K562 (cell line): Measurements from ENCODE around the gene TUBD1. TPM values are rescaled to one million over a fixed set of nuclear protein-coding genes. Genes with fewer than 3 reads are reported as not detected.

ENCODE experiments used
- BRD4 ChIP-seq: fragments of 200-600 bp; sonication (generic); IDR thresholded peaks from 2 replicates; pipeline ENCODE4 v1.6.1; 2017; ENCODE audit warnings: inconsistent platforms
- GTF2E2 ChIP-seq: fragments of 200-800 bp; sonication (Bioruptor generic); IDR thresholded peaks from 2 replicates; pipeline ENCODE4 v1.6.1; 2016; ENCODE audit warnings: missing genetic modification characterization, missing compliant biosample characterization
- MECOM ChIP-seq: fragments of 250-450 bp; sonication (Bioruptor Pico); IDR thresholded peaks from 2 replicates; pipeline ENCODE4 v1.8.0; 2022; ENCODE audit warnings: inconsistent platforms
- SMC3 ChIP-seq: conservative IDR thresholded peaks from 2 replicates; pipeline ENCODE4 v1.6.1; 2011; ENCODE audit warnings: low read depth, low read length, improper control_type of control experiment; ENCODE audit not compliant: insufficient read depth
- ZNF197 ChIP-seq: fragments of 200-800 bp; sonication (Bioruptor generic); IDR thresholded peaks from 2 replicates; pipeline ENCODE4 v1.6.1; 2016; ENCODE audit warnings: low read depth, missing genetic modification characterization, missing compliant biosample characterization
- ZNF318 ChIP-seq, 2 experiments: fragments of 450-650 bp; IDR thresholded peaks; 2 replicates each; pipeline ENCODE4 v1.6.1; 2016; ENCODE audit warnings: mild to moderate bottlenecking in 2 of 2, borderline replicate concordance in 1 of 2, low read depth in 1 of 2, moderate library complexity in 1 of 2
- polyA plus RNA-seq, 8 experiments: library from polyadenylated mRNA; depleted of rRNA in 4 of 8; stranded (reverse) in 5 of 8; unstranded in 3 of 8; fragments of >200 nt; fragmentation: Nextera tagmentation in 2 of 8; fragmentation: Illumina TruSeq in 1 of 8; extraction: Ambion mirVana in 2 of 8; extraction: Trizol in 1 of 8; gene quantifications; 2 replicates each; pipeline versions ENCODE4 v1.2.1 to v1.2.3, GENCODE V29; 2011 to 2014; ENCODE audit warnings: inconsistent platforms in 1 of 8, missing spikeins in 1 of 8
- total RNA-seq, 7 experiments: library from RNA; depleted of rRNA in 6 of 7; stranded (reverse); fragments of >200 nt in 6 of 7; fragmentation: Illumina TruSeq in 2 of 7; extraction: Trizol in 2 of 7; gene quantifications; 2 replicates each; pipeline versions ENCODE4 v1.2.1 to v1.2.3, GENCODE V29; 2011 to 2021; ENCODE audit warnings: low replicate concordance in 1 of 7
- TF ChIP-seq, protein P1 (sequence below): fragments of 450-650 bp; IDR thresholded peaks from 2 replicates; pipeline ENCODE4 v1.6.1; 2016; ENCODE audit warnings: mild to moderate bottlenecking, moderate library complexity

The TUBD1 gene
- total and polyA plus RNA-seq, 9 of the 15 experiments (the other 6 are each of a cell fraction or from before 2014, with no cell fraction given) = 10.8 to 35.3 (median 17.9) TPM

DNA sequence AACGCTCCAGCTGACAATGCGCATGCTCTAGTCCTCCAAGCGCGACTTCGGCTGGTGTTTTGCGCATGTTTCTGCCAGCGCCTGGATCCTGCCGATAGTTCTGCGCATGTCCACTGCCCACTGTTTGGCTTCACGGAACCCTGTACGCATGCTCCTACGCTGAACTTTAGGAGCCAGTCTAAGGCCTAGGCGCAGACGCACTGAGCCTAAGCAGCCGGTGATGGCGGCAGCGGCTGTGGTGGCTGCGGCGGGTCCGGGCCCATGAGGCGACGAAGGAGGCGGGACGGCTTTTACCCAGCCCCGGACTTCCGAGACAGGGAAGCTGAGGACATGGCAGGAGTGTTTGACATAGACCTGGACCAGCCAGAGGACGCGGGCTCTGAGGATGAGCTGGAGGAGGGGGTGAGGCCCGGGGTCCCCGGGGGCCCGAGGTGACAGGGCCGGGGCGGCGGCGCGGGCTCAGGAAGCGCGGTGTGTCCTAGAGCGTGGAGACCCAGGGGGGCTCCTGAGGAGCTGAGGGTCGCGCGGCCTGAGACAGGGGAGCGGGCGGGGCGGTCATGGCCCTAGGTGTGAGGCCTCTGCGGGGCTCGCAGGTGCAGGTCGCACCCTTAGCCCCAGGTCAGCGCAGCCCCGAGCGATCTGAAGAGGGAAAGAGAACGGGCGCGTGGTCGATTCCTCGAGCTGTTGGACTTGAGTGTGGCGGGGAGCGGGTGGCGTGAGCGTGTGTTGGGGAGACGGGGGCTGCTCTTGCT is at the start of gene TUBD1, which contains the start of gene RPS6KB1 (continued):
- TF ChIP-seq, protein P1, sequence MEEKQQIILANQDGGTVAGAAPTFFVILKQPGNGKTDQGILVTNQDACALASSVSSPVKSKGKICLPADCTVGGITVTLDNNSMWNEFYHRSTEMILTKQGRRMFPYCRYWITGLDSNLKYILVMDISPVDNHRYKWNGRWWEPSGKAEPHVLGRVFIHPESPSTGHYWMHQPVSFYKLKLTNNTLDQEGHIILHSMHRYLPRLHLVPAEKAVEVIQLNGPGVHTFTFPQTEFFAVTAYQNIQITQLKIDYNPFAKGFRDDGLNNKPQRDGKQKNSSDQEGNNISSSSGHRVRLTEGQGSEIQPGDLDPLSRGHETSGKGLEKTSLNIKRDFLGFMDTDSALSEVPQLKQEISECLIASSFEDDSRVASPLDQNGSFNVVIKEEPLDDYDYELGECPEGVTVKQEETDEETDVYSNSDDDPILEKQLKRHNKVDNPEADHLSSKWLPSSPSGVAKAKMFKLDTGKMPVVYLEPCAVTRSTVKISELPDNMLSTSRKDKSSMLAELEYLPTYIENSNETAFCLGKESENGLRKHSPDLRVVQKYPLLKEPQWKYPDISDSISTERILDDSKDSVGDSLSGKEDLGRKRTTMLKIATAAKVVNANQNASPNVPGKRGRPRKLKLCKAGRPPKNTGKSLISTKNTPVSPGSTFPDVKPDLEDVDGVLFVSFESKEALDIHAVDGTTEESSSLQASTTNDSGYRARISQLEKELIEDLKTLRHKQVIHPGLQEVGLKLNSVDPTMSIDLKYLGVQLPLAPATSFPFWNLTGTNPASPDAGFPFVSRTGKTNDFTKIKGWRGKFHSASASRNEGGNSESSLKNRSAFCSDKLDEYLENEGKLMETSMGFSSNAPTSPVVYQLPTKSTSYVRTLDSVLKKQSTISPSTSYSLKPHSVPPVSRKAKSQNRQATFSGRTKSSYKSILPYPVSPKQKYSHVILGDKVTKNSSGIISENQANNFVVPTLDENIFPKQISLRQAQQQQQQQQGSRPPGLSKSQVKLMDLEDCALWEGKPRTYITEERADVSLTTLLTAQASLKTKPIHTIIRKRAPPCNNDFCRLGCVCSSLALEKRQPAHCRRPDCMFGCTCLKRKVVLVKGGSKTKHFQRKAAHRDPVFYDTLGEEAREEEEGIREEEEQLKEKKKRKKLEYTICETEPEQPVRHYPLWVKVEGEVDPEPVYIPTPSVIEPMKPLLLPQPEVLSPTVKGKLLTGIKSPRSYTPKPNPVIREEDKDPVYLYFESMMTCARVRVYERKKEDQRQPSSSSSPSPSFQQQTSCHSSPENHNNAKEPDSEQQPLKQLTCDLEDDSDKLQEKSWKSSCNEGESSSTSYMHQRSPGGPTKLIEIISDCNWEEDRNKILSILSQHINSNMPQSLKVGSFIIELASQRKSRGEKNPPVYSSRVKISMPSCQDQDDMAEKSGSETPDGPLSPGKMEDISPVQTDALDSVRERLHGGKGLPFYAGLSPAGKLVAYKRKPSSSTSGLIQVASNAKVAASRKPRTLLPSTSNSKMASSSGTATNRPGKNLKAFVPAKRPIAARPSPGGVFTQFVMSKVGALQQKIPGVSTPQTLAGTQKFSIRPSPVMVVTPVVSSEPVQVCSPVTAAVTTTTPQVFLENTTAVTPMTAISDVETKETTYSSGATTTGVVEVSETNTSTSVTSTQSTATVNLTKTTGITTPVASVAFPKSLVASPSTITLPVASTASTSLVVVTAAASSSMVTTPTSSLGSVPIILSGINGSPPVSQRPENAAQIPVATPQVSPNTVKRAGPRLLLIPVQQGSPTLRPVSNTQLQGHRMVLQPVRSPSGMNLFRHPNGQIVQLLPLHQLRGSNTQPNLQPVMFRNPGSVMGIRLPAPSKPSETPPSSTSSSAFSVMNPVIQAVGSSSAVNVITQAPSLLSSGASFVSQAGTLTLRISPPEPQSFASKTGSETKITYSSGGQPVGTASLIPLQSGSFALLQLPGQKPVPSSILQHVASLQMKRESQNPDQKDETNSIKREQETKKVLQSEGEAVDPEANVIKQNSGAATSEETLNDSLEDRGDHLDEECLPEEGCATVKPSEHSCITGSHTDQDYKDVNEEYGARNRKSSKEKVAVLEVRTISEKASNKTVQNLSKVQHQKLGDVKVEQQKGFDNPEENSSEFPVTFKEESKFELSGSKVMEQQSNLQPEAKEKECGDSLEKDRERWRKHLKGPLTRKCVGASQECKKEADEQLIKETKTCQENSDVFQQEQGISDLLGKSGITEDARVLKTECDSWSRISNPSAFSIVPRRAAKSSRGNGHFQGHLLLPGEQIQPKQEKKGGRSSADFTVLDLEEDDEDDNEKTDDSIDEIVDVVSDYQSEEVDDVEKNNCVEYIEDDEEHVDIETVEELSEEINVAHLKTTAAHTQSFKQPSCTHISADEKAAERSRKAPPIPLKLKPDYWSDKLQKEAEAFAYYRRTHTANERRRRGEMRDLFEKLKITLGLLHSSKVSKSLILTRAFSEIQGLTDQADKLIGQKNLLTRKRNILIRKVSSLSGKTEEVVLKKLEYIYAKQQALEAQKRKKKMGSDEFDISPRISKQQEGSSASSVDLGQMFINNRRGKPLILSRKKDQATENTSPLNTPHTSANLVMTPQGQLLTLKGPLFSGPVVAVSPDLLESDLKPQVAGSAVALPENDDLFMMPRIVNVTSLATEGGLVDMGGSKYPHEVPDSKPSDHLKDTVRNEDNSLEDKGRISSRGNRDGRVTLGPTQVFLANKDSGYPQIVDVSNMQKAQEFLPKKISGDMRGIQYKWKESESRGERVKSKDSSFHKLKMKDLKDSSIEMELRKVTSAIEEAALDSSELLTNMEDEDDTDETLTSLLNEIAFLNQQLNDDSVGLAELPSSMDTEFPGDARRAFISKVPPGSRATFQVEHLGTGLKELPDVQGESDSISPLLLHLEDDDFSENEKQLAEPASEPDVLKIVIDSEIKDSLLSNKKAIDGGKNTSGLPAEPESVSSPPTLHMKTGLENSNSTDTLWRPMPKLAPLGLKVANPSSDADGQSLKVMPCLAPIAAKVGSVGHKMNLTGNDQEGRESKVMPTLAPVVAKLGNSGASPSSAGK = peak; percentile 62
- no peak; the same call in 1 of the 2 replicates for TF ChIP-seq GTF2E2 (tag)
- TF ChIP-seq MECOM (CRISPR knock-in tag) = no peak
- no peak for TF ChIP-seq ZNF318 (IDR thresholded peaks at IDR 0.05; ENCODE audit: borderline replicate concordance in 1 of 2, low read depth in 1 of 2)
- no peak for TF ChIP-seq SMC3
- TF ChIP-seq BRD4 = 0 out of 2 replicates have a peak, but pooled peaks have one; percentile 59
- no peak for TF ChIP-seq ZNF197 (CRISPR knock-in tag)
